Ishikawa (cell line): ENCODE results near the gene PELI2.

Source experiments
- CEBPB ChIP-seq: IDR thresholded peaks from 2 replicates; pipeline ENCODE4 v1.6.1; 2012
- CREB1 ChIP-seq: IDR thresholded peaks from 2 replicates; pipeline ENCODE4 v1.6.1; 2012; ENCODE audit warnings: low read depth
- EGR1 ChIP-seq: IDR thresholded peaks from 2 replicates; pipeline ENCODE4 v1.6.1; 2012
- EP300 ChIP-seq: IDR thresholded peaks from 2 replicates; pipeline ENCODE4 v1.6.1; 2012; ENCODE audit warnings: borderline replicate concordance
- FOXM1 ChIP-seq: IDR thresholded peaks from 2 replicates; pipeline ENCODE4 v1.6.1; 2012; ENCODE audit warnings: low read depth, borderline replicate concordance
- NFIC ChIP-seq: IDR thresholded peaks from 2 replicates; pipeline ENCODE4 v1.6.1; 2012
- RAD21 ChIP-seq: IDR thresholded peaks from 2 replicates; pipeline ENCODE4 v1.6.1; 2012; ENCODE audit warnings: low read depth
- REST ChIP-seq: IDR thresholded peaks from 2 replicates; pipeline ENCODE4 v1.6.1; 2012; ENCODE audit warnings: low read depth, mild to moderate bottlenecking
- TAF1 ChIP-seq: IDR thresholded peaks from 2 replicates; pipeline ENCODE4 v1.6.1; 2012; ENCODE audit warnings: low read depth, mild to moderate bottlenecking
- TCF12 ChIP-seq: IDR thresholded peaks from 2 replicates; pipeline ENCODE4 v1.6.1; 2012; ENCODE audit warnings: low read depth
- TEAD4 ChIP-seq: IDR thresholded peaks from 2 replicates; pipeline ENCODE4 v1.6.1; 2012
- YY1 ChIP-seq: IDR thresholded peaks from 2 replicates; pipeline ENCODE4 v1.6.1; 2012; ENCODE audit warnings: low read depth
- ZBTB7A ChIP-seq: IDR thresholded peaks from 2 replicates; pipeline ENCODE4 v1.6.1; 2012; ENCODE audit warnings: low read depth
- TF ChIP-seq, protein P1 (sequence below): IDR thresholded peaks from 2 replicates; pipeline ENCODE4 v1.6.1; 2012
- TF ChIP-seq, protein P2 (sequence below): IDR thresholded peaks from 2 replicates; pipeline ENCODE4 v1.6.1; 2012

Gene PELI2

GRCh38 chr14:56143025-56143424 lies 24.8 kb downstream of the PELI2 start:
- TF ChIP-seq EP300 (no peak), TAF1 (no peak), CEBPB (no peak), EGR1 (no peak)

- TF ChIP-seq TCF12 (no peak), CEBPB (no peak), CREB1 (no peak), REST (no peak), RAD21 (no peak), NFIC (no peak)
- TF ChIP-seq, protein P1, sequence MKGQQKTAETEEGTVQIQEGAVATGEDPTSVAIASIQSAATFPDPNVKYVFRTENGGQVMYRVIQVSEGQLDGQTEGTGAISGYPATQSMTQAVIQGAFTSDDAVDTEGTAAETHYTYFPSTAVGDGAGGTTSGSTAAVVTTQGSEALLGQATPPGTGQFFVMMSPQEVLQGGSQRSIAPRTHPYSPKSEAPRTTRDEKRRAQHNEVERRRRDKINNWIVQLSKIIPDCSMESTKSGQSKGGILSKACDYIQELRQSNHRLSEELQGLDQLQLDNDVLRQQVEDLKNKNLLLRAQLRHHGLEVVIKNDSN: no peak
- TF ChIP-seq, protein P2, sequence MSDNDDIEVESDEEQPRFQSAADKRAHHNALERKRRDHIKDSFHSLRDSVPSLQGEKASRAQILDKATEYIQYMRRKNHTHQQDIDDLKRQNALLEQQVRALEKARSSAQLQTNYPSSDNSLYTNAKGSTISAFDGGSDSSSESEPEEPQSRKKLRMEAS: no peak
These were observed 26.0 kb downstream of the PELI2 start for GRCh38 chr14:56144176-56144575.

GRCh38 chr14:56145181-56145769 lies 27.1 kb downstream of the PELI2 start:
- no peak for TF ChIP-seq TAF1
- TF ChIP-seq, protein P1: no peak
- no peak for TF ChIP-seq YY1
- TF ChIP-seq CREB1: no peak
- TF ChIP-seq FOXM1: no peak
- TF ChIP-seq RAD21: no peak
- no peak for TF ChIP-seq CEBPB

- TF ChIP-seq, protein P1: no peak
- no peak for TF ChIP-seq REST
- no peak for TF ChIP-seq TAF1
- TF ChIP-seq EP300: no peak
These were observed 27.8 kb downstream of the PELI2 start for GRCh38 chr14:56145965-56146364.

DNA sequence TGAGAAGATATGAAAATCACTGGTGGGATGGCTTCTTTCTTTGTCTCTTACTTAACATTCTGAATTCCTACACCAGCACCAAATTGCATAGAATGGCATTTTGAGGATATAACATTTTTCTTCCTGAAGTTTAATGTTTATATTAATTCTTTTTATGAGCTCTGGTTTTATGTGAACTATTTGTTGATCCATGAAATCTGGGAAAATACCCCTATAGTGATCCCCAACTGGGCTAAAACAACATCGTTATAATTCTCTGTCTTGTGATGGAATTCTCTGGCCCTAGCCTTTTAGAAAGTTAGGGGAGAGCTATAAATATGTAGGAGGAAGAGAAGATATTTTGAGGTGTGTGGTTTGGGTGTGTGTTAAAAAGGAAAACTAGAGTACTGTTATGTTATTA lies 29.2 kb downstream of the PELI2 start:
- TF ChIP-seq FOXM1: no peak
- TF ChIP-seq RAD21: no peak
- no peak for TF ChIP-seq YY1
- TF ChIP-seq, protein P2: no peak
- TF ChIP-seq EGR1: no peak
- no peak for TF ChIP-seq REST
- TF ChIP-seq CEBPB: no peak
- TF ChIP-seq, protein P1: no peak
- no peak for TF ChIP-seq CREB1
- no peak for TF ChIP-seq TAF1
- no peak for TF ChIP-seq NFIC
- TF ChIP-seq EP300: no peak
- no peak for TF ChIP-seq TCF12
- TF ChIP-seq TEAD4: no peak
- TF ChIP-seq ZBTB7A: no peak
